Upper lobe of right lung (tissue), 1 donor: ENCODE measurements around the gene GRPEL2. TPM values are rescaled to one million over a fixed set of nuclear protein-coding genes. Genes with fewer than 3 reads are reported as not detected.

Experiments
- ATAC-seq: fragments of 200-7000 bp; cut with Tn5 transposase; one replicate; pipeline ENCODE4 v1.9.1; 2020; ENCODE audit warnings: mild to moderate bottlenecking, moderate library complexity
- DNase-seq: peaks from one replicate; pipeline ENCODE4 v3.0.0-alpha.2; 2020
- H3K27ac ChIP-seq: fragments of 200-600 bp; one replicate; pipeline ENCODE4 v1.8.0; 2022
- H3K27me3 ChIP-seq: fragments of 200-600 bp; one replicate; pipeline ENCODE4 v1.8.0; 2022; ENCODE audit warnings: mild to moderate bottlenecking
- H3K36me3 ChIP-seq: fragments of 200-600 bp; one replicate; pipeline ENCODE4 v1.8.0; 2022
- H3K4me1 ChIP-seq: fragments of 200-600 bp; one replicate; pipeline ENCODE4 v1.8.0; 2022
- H3K4me3 ChIP-seq: fragments of 200-600 bp; one replicate; pipeline ENCODE4 v1.8.0; 2022; ENCODE audit warnings: mild to moderate bottlenecking
- H3K9me3 ChIP-seq: fragments of 200-600 bp; one replicate; pipeline ENCODE4 v1.8.0; 2022
- intact Hi-C: fragments of 100-400 bp; cut with DNase I; formaldehyde crosslinking; loops from one replicate; pipeline ENCODE4 v1.11.0; 2022
- total RNA-seq: library from RNA; stranded (reverse); fragmentation: NEBNext Ultra II Directional; extraction: Animal tissue kit (Norgen Biotek cat#: 25700); gene quantifications from one replicate; pipeline ENCODE4 v1.2.1, GENCODE V29; 2021
- TF ChIP-seq, protein P1 (sequence below): fragments of 200-600 bp; IDR thresholded peaks from one replicate; pipeline ENCODE4 v1.8.0; 2022; ENCODE audit warnings: antibody characterized with exemption
- donor health status: DM: no; HTN: yes; CAD: no; lungs with severe emphysema.

The GRPEL2 gene
- total RNA-seq, 1 donor from 2014 or later = 23.9 TPM

DNA sequence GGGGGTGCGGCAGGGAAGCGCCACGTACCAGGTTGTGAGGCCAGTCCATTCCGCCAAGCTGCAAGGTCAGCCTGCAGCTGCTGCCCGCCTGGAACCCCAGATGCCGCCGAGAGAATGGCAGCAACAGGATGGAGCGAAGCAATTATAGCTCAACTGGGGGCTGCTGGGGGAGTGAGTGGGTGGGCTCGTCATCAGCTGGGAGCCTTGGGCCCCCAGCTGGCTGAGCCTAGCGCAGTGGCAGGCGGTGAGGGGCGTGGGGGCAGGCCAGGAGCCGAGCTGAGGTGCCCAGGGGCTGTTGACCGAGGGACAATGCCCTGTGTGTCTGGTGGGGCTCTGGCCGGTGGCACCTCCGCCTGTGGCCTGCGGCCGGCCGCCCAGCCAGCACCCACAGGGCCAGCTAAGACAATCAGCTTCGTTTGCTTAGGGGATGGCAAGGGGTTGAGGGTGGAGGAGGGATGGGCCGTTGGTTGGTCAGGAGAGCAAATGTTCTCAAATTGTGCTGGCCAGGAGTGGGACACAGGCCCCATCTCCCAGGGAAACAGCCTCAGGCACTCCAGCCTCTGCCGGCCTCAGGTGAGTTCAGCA, 34.0 kb downstream of the GRPEL2 start, which contains the start of gene IL17B:
Gene IL17B (minus strand): TSS at position 116 of the 585 bp plus-strand sequence. CDS start 67 bp downstream, at position 49.
- TF ChIP-seq, protein P1, sequence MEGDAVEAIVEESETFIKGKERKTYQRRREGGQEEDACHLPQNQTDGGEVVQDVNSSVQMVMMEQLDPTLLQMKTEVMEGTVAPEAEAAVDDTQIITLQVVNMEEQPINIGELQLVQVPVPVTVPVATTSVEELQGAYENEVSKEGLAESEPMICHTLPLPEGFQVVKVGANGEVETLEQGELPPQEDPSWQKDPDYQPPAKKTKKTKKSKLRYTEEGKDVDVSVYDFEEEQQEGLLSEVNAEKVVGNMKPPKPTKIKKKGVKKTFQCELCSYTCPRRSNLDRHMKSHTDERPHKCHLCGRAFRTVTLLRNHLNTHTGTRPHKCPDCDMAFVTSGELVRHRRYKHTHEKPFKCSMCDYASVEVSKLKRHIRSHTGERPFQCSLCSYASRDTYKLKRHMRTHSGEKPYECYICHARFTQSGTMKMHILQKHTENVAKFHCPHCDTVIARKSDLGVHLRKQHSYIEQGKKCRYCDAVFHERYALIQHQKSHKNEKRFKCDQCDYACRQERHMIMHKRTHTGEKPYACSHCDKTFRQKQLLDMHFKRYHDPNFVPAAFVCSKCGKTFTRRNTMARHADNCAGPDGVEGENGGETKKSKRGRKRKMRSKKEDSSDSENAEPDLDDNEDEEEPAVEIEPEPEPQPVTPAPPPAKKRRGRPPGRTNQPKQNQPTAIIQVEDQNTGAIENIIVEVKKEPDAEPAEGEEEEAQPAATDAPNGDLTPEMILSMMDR = no peak
- Histone ChIP-seq H3K27me3 (no peaks in the 10 kb centered on the region), H3K9me3 (no peaks in the 10 kb centered on the region), H3K4me3 (no peak within 1 kb of the TSS), H3K4me1 (peaks cover 28% of the 10 kb centered on the region), H3K27ac (no peak within 1 kb of the TSS), H3K36me3 (no peaks in the 10 kb centered on the region)
- intact Hi-C loops = loop anchor here (5.0 to 10.0 kb wide), 2 partner anchors 114 to 183 kb away; no protein-coding TSS in a partner anchor
- ATAC-seq (no peak), DNase-seq (peak; percentile 59)

- TF ChIP-seq, protein P1 = no peak
- DNase-seq (peak; percentile 13), ATAC-seq (no peak)
- H3K9me3 ChIP-seq = no peaks in the 10 kb centered on the region
- no peaks in the 10 kb centered on the region for H3K27me3 ChIP-seq
- no peaks in the 10 kb centered on the region for H3K36me3 ChIP-seq
- H3K4me3 ChIP-seq = no peak overlapping the region
- H3K27ac ChIP-seq = no peak overlapping the region
- peaks cover 31% of the 10 kb centered on the region for H3K4me1 ChIP-seq
- intact Hi-C loops = loop anchor here (5.0 to 10.0 kb wide), 3 partner anchors 52 to 182 kb away; no protein-coding TSS in a partner anchor
These were observed 34.6 kb downstream of the GRPEL2 start for GRCh38 chr5:149379818-149380374.

- intact Hi-C loops = loop anchor here (5.0 kb wide), 1 partner anchor 52 kb away; no protein-coding TSS in a partner anchor
These were observed 35.3 kb downstream of the GRPEL2 start for GRCh38 chr5:149380466-149381121.

GRCh38 chr5:149381261-149381985, 36.1 kb downstream of the GRPEL2 start:
- ATAC-seq (no peak), DNase-seq (peak; percentile 34)
- Histone ChIP-seq H3K4me3 (no peak overlapping the region), H3K36me3 (no peaks in the 10 kb centered on the region), H3K27ac (peak overlapping the region; percentile 25), H3K9me3 (no peaks in the 10 kb centered on the region), H3K27me3 (no peaks in the 10 kb centered on the region), H3K4me1 (peaks cover 31% of the 10 kb centered on the region)
- TF ChIP-seq, protein P1 = no peak
- intact Hi-C loops = loop anchor here (5.0 kb wide), 1 partner anchor 51 kb away; no protein-coding TSS in a partner anchor

More at GRCh38 chr5:149380466-149381121, 35.3 kb downstream of the GRPEL2 start:
- ATAC-seq = no peak
- H3K4me3 ChIP-seq = no peak overlapping the region
- TF ChIP-seq, protein P1 = no peak
- H3K27ac ChIP-seq = no peak overlapping the region
- H3K36me3 ChIP-seq = no peaks in the 10 kb centered on the region
- peaks cover 31% of the 10 kb centered on the region for H3K4me1 ChIP-seq
- DNase-seq = no peak
- H3K9me3 ChIP-seq = no peaks in the 10 kb centered on the region
- no peaks in the 10 kb centered on the region for H3K27me3 ChIP-seq

- ATAC-seq (peak; percentile 87), DNase-seq (peak; percentile 82)
- Histone ChIP-seq H3K27me3 (no peaks in the 10 kb centered on the region), H3K27ac (peak overlapping the region; percentile 58), H3K4me3 (no peak overlapping the region), H3K36me3 (no peaks in the 10 kb centered on the region), H3K4me1 (peaks cover 35% of the 10 kb centered on the region), H3K9me3 (no peaks in the 10 kb centered on the region)
- TF ChIP-seq, protein P1 = peak; percentile 96
- intact Hi-C loops = loop anchor here (5.0 kb wide), 1 partner anchor 50 kb away; no protein-coding TSS in a partner anchor
These were observed 36.7 kb downstream of the GRPEL2 start for GRCh38 chr5:149381986-149382338.
